ENCODE measurements around the gene MAD1L1.

- TF ChIP-seq PATZ1 (CRISPR knock-in tag; IDR thresholded peaks at IDR 0.05; ENCODE audit: borderline replicate concordance) (no peak), PPARA (CRISPR knock-in tag; IDR thresholded peaks at IDR 0.05; ENCODE audit: borderline replicate concordance) (no peak), CSDC2 (CRISPR knock-in tag; IDR thresholded peaks at IDR 0.05) (no peak), ZFP30 (CRISPR knock-in tag; IDR thresholded peaks at IDR 0.05) (no peak), ZFP3 (CRISPR knock-in tag; IDR thresholded peaks at IDR 0.05) (no peak)
These were observed 23.7 kb upstream of the MAD1L1 start for GRCh38 chr7:2256306-2257045.

Data from SK-N-SH treated with all-trans-retinoic acid at 6 μM for 48 hours (cell line).